ENCODE results near the gene SH2D3C.

SH2D3C gene

DNA sequence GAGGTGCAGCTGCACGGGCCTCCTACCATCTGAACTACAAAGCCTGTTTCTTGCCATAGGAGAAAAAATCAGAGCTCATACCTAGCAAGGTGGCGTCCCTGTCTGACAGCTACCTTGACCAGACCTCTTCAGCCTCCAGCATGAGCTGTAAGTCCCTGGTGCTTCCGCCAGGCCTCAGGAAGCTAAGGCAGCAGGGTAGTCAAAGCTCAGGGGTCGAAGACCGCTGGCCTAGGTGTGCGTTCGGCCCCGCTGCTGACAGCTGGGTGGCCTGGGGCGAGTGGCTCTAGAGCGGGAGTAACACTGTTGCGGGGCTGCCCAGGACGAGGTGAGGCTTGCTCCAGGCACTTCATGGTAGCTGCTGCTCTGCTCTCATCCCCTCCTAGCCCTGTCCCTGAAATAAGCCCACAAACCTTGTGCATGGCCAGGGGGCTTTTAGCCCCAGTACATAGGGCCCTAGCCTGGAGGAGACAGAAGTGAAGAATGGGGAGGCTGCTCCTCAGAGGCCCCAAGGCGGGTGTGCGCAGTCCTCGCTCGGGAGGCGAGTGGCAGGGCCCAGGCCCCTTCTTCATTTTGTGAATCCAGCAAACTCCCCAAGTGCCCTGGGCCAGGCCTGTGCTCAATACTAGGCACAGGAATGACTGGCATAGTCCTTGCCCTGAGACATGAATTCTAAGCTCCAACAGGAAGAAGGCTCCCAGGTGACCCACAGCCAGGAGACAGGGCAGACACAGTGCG is 48.8 kb downstream of the SH2D3C start:
- Histone ChIP-seq H3K9ac (ENCODE audit: low read depth, low read length) (no peak overlapping the region), H3K9me3 (replicated peaks; ENCODE audit: low read length) (no peaks in the 10 kb centered on the region)

DNA sequence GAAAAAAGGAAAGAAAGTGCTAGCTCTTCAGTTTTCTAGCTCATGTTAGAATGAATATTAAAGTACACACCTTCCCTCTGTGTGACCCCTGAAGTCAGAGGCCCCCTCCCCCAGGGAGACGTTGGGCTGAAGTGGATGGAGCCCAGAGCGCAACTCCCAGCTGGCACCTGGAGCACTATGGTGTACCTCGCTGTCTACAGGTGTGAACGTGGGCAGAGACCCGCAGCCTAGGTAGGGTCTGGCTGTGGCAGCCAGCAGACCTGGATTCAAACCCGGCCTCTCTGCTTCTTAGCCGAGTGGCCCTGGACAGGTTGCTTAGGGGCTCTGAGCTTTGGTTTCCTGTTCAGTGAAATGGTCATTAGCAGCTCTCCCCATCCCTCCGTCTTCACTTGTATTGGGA is 49.7 kb downstream of the SH2D3C start:
- H3K4me2 ChIP-seq (ENCODE audit: low read length) = no peak overlapping the region
- no peak overlapping the region for H3K4me3 ChIP-seq (ENCODE audit: low read length)
- no peaks in the 10 kb centered on the region for H3K9me3 ChIP-seq (replicated peaks; ENCODE audit: low read length)
- no peaks in the 10 kb centered on the region for H3K36me3 ChIP-seq (ENCODE audit: insufficient read depth, low read length)
- H3K27me3 ChIP-seq (ENCODE audit: control insufficient read depth, insufficient read depth, low read length) = no peaks in the 10 kb centered on the region
- H3K9ac ChIP-seq (ENCODE audit: low read depth, low read length) = no peak overlapping the region
- peaks cover 10% of the 10 kb centered on the region for H3K4me1 ChIP-seq (ENCODE audit: control insufficient read depth, insufficient read depth, low read length)

More for the DNA sequence above, 48.8 kb downstream of the SH2D3C start:
- Histone ChIP-seq H3K4me2 (ENCODE audit: low read length) (no peak overlapping the region), H3K36me3 (ENCODE audit: insufficient read depth, low read length) (no peaks in the 10 kb centered on the region), H3K4me1 (ENCODE audit: control insufficient read depth, insufficient read depth, low read length) (peaks cover 8% of the 10 kb centered on the region), H3K27me3 (ENCODE audit: control insufficient read depth, insufficient read depth, low read length) (no peaks in the 10 kb centered on the region), H3K4me3 (ENCODE audit: low read length) (no peak overlapping the region)

GRCh38 chr9:127726871-127727270 is 51.6 kb downstream of the SH2D3C start:
- Histone ChIP-seq H3K4me2 (ENCODE audit: low read length) (no peak overlapping the region), H3K9me3 (replicated peaks; ENCODE audit: low read length) (no peaks in the 10 kb centered on the region), H3K9ac (ENCODE audit: low read depth, low read length) (no peak overlapping the region), H3K4me3 (ENCODE audit: low read length) (no peak overlapping the region), H3K27me3 (ENCODE audit: control insufficient read depth, insufficient read depth, low read length) (no peaks in the 10 kb centered on the region), H3K4me1 (ENCODE audit: control insufficient read depth, insufficient read depth, low read length) (peaks cover 20% of the 10 kb centered on the region), H3K36me3 (ENCODE audit: insufficient read depth, low read length) (no peaks in the 10 kb centered on the region)

GRCh38 chr9:127724012-127724411 is 54.5 kb downstream of the SH2D3C start:
- H3K9me3 ChIP-seq (replicated peaks; ENCODE audit: low read length) = no peaks in the 10 kb centered on the region
- H3K4me1 ChIP-seq (ENCODE audit: control insufficient read depth, insufficient read depth, low read length) = peaks cover 30% of the 10 kb centered on the region
- H3K9ac ChIP-seq (ENCODE audit: low read depth, low read length) = no peak overlapping the region
- no peak overlapping the region for H3K4me2 ChIP-seq (ENCODE audit: low read length)
- no peaks in the 10 kb centered on the region for H3K36me3 ChIP-seq (ENCODE audit: insufficient read depth, low read length)
- H3K4me3 ChIP-seq (ENCODE audit: low read length) = no peak overlapping the region
- no peaks in the 10 kb centered on the region for H3K27me3 ChIP-seq (ENCODE audit: control insufficient read depth, insufficient read depth, low read length)

GRCh38 chr9:127723444-127723843 is 55.0 kb downstream of the SH2D3C start:
- no peak overlapping the region for H3K9ac ChIP-seq (ENCODE audit: low read depth, low read length)
- H3K36me3 ChIP-seq (ENCODE audit: insufficient read depth, low read length) = no peaks in the 10 kb centered on the region
- no peak overlapping the region for H3K4me2 ChIP-seq (ENCODE audit: low read length)
- H3K4me3 ChIP-seq (ENCODE audit: low read length) = no peak overlapping the region
- no peaks in the 10 kb centered on the region for H3K9me3 ChIP-seq (replicated peaks; ENCODE audit: low read length)
- H3K27me3 ChIP-seq (ENCODE audit: control insufficient read depth, insufficient read depth, low read length) = no peaks in the 10 kb centered on the region
- H3K4me1 ChIP-seq (ENCODE audit: control insufficient read depth, insufficient read depth, low read length) = peaks cover 30% of the 10 kb centered on the region

DNA sequence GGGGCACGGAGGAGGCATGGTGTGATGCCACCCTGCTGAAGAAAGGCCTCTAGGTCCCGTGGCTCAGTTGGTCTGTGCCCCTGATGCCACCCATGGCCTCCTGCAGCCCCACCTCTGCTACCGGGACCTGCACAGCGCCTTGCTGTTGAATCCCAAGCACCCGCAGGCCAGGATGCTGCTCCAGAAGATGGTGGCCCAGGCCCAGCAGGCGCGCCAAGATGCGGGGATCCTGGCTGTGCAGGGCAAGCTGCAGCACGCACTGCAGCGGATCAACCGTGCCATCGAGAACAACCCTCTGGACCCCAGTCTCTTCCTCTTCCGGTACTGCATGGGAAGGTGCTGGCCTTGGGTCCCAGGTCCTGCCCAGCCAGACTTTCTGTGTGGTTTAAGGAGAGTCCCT is 55.5 kb downstream of the SH2D3C start:
- Histone ChIP-seq H3K36me3 (ENCODE audit: insufficient read depth, low read length) (no peaks in the 10 kb centered on the region), H3K4me2 (ENCODE audit: low read length) (no peak overlapping the region), H3K9ac (ENCODE audit: low read depth, low read length) (no peak overlapping the region), H3K4me1 (ENCODE audit: control insufficient read depth, insufficient read depth, low read length) (peaks cover 30% of the 10 kb centered on the region), H3K4me3 (ENCODE audit: low read length) (no peak overlapping the region), H3K27me3 (ENCODE audit: control insufficient read depth, insufficient read depth, low read length) (no peaks in the 10 kb centered on the region), H3K9me3 (replicated peaks; ENCODE audit: low read length) (no peaks in the 10 kb centered on the region)

- no peak overlapping the region for H3K4me2 ChIP-seq (ENCODE audit: low read length)
- H3K9ac ChIP-seq (ENCODE audit: low read depth, low read length) = no peak overlapping the region
- H3K36me3 ChIP-seq (ENCODE audit: insufficient read depth, low read length) = no peaks in the 10 kb centered on the region
- H3K4me3 ChIP-seq (ENCODE audit: low read length) = no peak overlapping the region
- H3K9me3 ChIP-seq (replicated peaks; ENCODE audit: low read length) = no peaks in the 10 kb centered on the region
- H3K27me3 ChIP-seq (ENCODE audit: control insufficient read depth, insufficient read depth, low read length) = no peaks in the 10 kb centered on the region
- peaks cover 30% of the 10 kb centered on the region for H3K4me1 ChIP-seq (ENCODE audit: control insufficient read depth, insufficient read depth, low read length)
Observed at GRCh38 chr9:127722055-127722745, 56.3 kb downstream of the SH2D3C start.

- H3K9me3 ChIP-seq (replicated peaks; ENCODE audit: low read length) = no peaks in the 10 kb centered on the region
- no peak overlapping the region for H3K9ac ChIP-seq (ENCODE audit: low read depth, low read length)
- no peak overlapping the region for H3K4me2 ChIP-seq (ENCODE audit: low read length)
- H3K36me3 ChIP-seq (ENCODE audit: insufficient read depth, low read length) = no peaks in the 10 kb centered on the region
- H3K4me3 ChIP-seq (ENCODE audit: low read length) = no peak overlapping the region
- H3K4me1 ChIP-seq (ENCODE audit: control insufficient read depth, insufficient read depth, low read length) = peaks cover 30% of the 10 kb centered on the region
- H3K27me3 ChIP-seq (ENCODE audit: control insufficient read depth, insufficient read depth, low read length) = no peaks in the 10 kb centered on the region
Observed at GRCh38 chr9:127721391-127721821, 57.1 kb downstream of the SH2D3C start.

- no peak overlapping the region for H3K9ac ChIP-seq (ENCODE audit: low read depth, low read length)
- H3K27me3 ChIP-seq (ENCODE audit: control insufficient read depth, insufficient read depth, low read length) = no peaks in the 10 kb centered on the region
- peaks cover 35% of the 10 kb centered on the region for H3K4me1 ChIP-seq (ENCODE audit: control insufficient read depth, insufficient read depth, low read length)
- peak overlapping the region; percentile 44 for H3K4me2 ChIP-seq (ENCODE audit: low read length)
- no peak overlapping the region for H3K4me3 ChIP-seq (ENCODE audit: low read length)
- no peaks in the 10 kb centered on the region for H3K9me3 ChIP-seq (replicated peaks; ENCODE audit: low read length)
- H3K36me3 ChIP-seq (ENCODE audit: insufficient read depth, low read length) = no peaks in the 10 kb centered on the region
Observed at GRCh38 chr9:127720865-127721227, 57.6 kb downstream of the SH2D3C start.

- H3K4me1 ChIP-seq (ENCODE audit: control insufficient read depth, insufficient read depth, low read length) = peaks cover 35% of the 10 kb centered on the region
- H3K27me3 ChIP-seq (ENCODE audit: control insufficient read depth, insufficient read depth, low read length) = no peaks in the 10 kb centered on the region
- H3K4me3 ChIP-seq (ENCODE audit: low read length) = no peak overlapping the region
- no peak overlapping the region for H3K4me2 ChIP-seq (ENCODE audit: low read length)
- no peaks in the 10 kb centered on the region for H3K36me3 ChIP-seq (ENCODE audit: insufficient read depth, low read length)
- no peaks in the 10 kb centered on the region for H3K9me3 ChIP-seq (replicated peaks; ENCODE audit: low read length)
- no peak overlapping the region for H3K9ac ChIP-seq (ENCODE audit: low read depth, low read length)
Observed at GRCh38 chr9:127720031-127720864, 58.2 kb downstream of the SH2D3C start.

GRCh38 chr9:127717766-127718165 is 60.7 kb downstream of the SH2D3C start:
- Histone ChIP-seq H3K9ac (ENCODE audit: low read depth, low read length) (no peak overlapping the region), H3K4me2 (ENCODE audit: low read length) (no peak overlapping the region), H3K36me3 (ENCODE audit: insufficient read depth, low read length) (no peaks in the 10 kb centered on the region), H3K9me3 (replicated peaks; ENCODE audit: low read length) (no peaks in the 10 kb centered on the region), H3K4me3 (ENCODE audit: low read length) (no peak overlapping the region), H3K4me1 (ENCODE audit: control insufficient read depth, insufficient read depth, low read length) (peaks cover 22% of the 10 kb centered on the region), H3K27me3 (ENCODE audit: control insufficient read depth, insufficient read depth, low read length) (no peaks in the 10 kb centered on the region)
